ENCODE results near the gene OR7G1. TPM values are rescaled to one million over a fixed set of nuclear protein-coding genes. Genes with fewer than 3 reads are reported as not detected.

OR7G1 gene
- total RNA-seq, 1 donor from 2014 or later, result not detected

- TF ChIP-seq CTCF (IDR thresholded peaks at IDR 0.05), result no peak
- peaks cover 71% of the 10 kb centered on the region for H3K36me3 Mint-ChIP-seq (ENCODE audit: unreplicated experiment)
- peaks cover 48% of the 10 kb centered on the region for H3K9me3 Mint-ChIP-seq (ENCODE audit: unreplicated experiment)
Observed at GRCh38 chr19:9146882-9147281, 31.3 kb upstream of the OR7G1 start.

GRCh38 chr19:9144920-9145319 is 29.4 kb upstream of the OR7G1 start:
- H3K36me3 Mint-ChIP-seq (ENCODE audit: unreplicated experiment), result peaks cover 54% of the 10 kb centered on the region

More at GRCh38 chr19:9146882-9147281, 31.3 kb upstream of the OR7G1 start:
- H3K27me3 Mint-ChIP-seq (ENCODE audit: unreplicated experiment), result no peaks in the 10 kb centered on the region
- H3K4me3 Mint-ChIP-seq (ENCODE audit: unreplicated experiment), result no peak overlapping the region
- peaks cover 8% of the 10 kb centered on the region for H3K4me1 Mint-ChIP-seq (ENCODE audit: unreplicated experiment)
- no peak for DNase-seq (ENCODE audit: extremely low spot score, unreplicated experiment)
- H3K27ac Mint-ChIP-seq (ENCODE audit: unreplicated experiment), result no peak overlapping the region

GRCh38 chr19:9140159-9140874 is 24.8 kb upstream of the OR7G1 start, which contains the start of gene ZNF317:
TSS of gene ZNF317 (plus strand) at chr19:9140397. CDS start at chr19:9156017, 15,620 bp downstream.
- Mint-ChIP-seq H3K4me3 (ENCODE audit: unreplicated experiment) (peak within 1 kb of the TSS; percentile 96), H3K27ac (ENCODE audit: unreplicated experiment) (peak within 1 kb of the TSS; percentile 95), H3K9me3 (ENCODE audit: unreplicated experiment) (peaks cover 15% of the 10 kb centered on the region), H3K36me3 (ENCODE audit: unreplicated experiment) (peaks cover 28% of the 10 kb centered on the region), H3K4me1 (ENCODE audit: unreplicated experiment) (peaks cover 20% of the 10 kb centered on the region), H3K27me3 (ENCODE audit: unreplicated experiment) (no peaks in the 10 kb centered on the region)
- peak; percentile 95 for DNase-seq (ENCODE audit: extremely low spot score, unreplicated experiment)
- TF ChIP-seq CTCF (IDR thresholded peaks at IDR 0.05), result no peak

More at GRCh38 chr19:9144920-9145319, 29.4 kb upstream of the OR7G1 start:
- no peak for TF ChIP-seq CTCF (IDR thresholded peaks at IDR 0.05)
- Mint-ChIP-seq H3K4me1 (ENCODE audit: unreplicated experiment) (peaks cover 19% of the 10 kb centered on the region), H3K27me3 (ENCODE audit: unreplicated experiment) (no peaks in the 10 kb centered on the region), H3K9me3 (ENCODE audit: unreplicated experiment) (peaks cover 32% of the 10 kb centered on the region), H3K27ac (ENCODE audit: unreplicated experiment) (no peak overlapping the region), H3K4me3 (ENCODE audit: unreplicated experiment) (no peak overlapping the region)
- DNase-seq (ENCODE audit: extremely low spot score, unreplicated experiment), result no peak

GRCh38 chr19:9139609-9140158 is 24.1 kb upstream of the OR7G1 start:
- H3K27ac Mint-ChIP-seq (ENCODE audit: unreplicated experiment), result peak overlapping the region; percentile 95
- peak overlapping the region; percentile 96 for H3K4me3 Mint-ChIP-seq (ENCODE audit: unreplicated experiment)
- peaks cover 19% of the 10 kb centered on the region for H3K4me1 Mint-ChIP-seq (ENCODE audit: unreplicated experiment)
- H3K9me3 Mint-ChIP-seq (ENCODE audit: unreplicated experiment), result peaks cover 10% of the 10 kb centered on the region
- TF ChIP-seq CTCF (IDR thresholded peaks at IDR 0.05), result no peak
- peaks cover 22% of the 10 kb centered on the region for H3K36me3 Mint-ChIP-seq (ENCODE audit: unreplicated experiment)
- DNase-seq (ENCODE audit: extremely low spot score, unreplicated experiment), result no peak
- H3K27me3 Mint-ChIP-seq (ENCODE audit: unreplicated experiment), result no peaks in the 10 kb centered on the region

GRCh38 chr19:9132422-9132821 is 16.9 kb upstream of the OR7G1 start:
- Mint-ChIP-seq H3K4me1 (ENCODE audit: unreplicated experiment) (no peaks in the 10 kb centered on the region), H3K27me3 (ENCODE audit: unreplicated experiment) (no peaks in the 10 kb centered on the region)

More at GRCh38 chr19:9132422-9132821, 16.9 kb upstream of the OR7G1 start:
- TF ChIP-seq CTCF (IDR thresholded peaks at IDR 0.05), result no peak
- no peaks in the 10 kb centered on the region for H3K36me3 Mint-ChIP-seq (ENCODE audit: unreplicated experiment)
- peaks cover 3% of the 10 kb centered on the region for H3K9me3 Mint-ChIP-seq (ENCODE audit: unreplicated experiment)
- no peak overlapping the region for H3K4me3 Mint-ChIP-seq (ENCODE audit: unreplicated experiment)
- H3K27ac Mint-ChIP-seq (ENCODE audit: unreplicated experiment), result no peak overlapping the region
- no peak for DNase-seq (ENCODE audit: extremely low spot score, unreplicated experiment)

All from osteocyte (in vitro differentiated cells).